GM23338 (cell line): ENCODE measurements around the gene UTS2. TPM values are rescaled to one million over a fixed set of nuclear protein-coding genes. Genes with fewer than 3 reads are reported as not detected.

Experiments used
- ATAC-seq: fragments of 200-7000 bp; cut with Tn5 transposase; 3 replicates; pipeline ENCODE4 v1.9.1; 2020
- DNase-seq: peaks from one replicate; pipeline ENCODE4 v3.0.0-alpha.2; 2015; ENCODE audit warnings: low spot score
- H2AFZ ChIP-seq: fragments of 200-600 bp; sonication (generic); 2 replicates; pipeline ENCODE4 v1.8.0; 2016; ENCODE audit warnings: antibody characterized with exemption, mild to moderate bottlenecking, moderate library complexity
- H3F3A ChIP-seq: fragments of 200-600 bp; sonication (generic); replicated peaks from 2 replicates; pipeline ENCODE4 v1.8.0; 2017; ENCODE audit warnings: antibody characterized with exemption, mixed run types, low read depth
- H3K27ac ChIP-seq: fragments of 200-600 bp; sonication (generic); 2 replicates; pipeline ENCODE4 v1.6.1; 2016; ENCODE audit warnings: low read depth
- H3K27me3 ChIP-seq: fragments of 200-600 bp; sonication (generic); 2 replicates; pipeline ENCODE4 v1.8.0; 2016; ENCODE audit warnings: mild to moderate bottlenecking, mixed run types, moderate library complexity; ENCODE audit not compliant: insufficient read depth
- H3K36me3 ChIP-seq: fragments of 200-600 bp; sonication (generic); 2 replicates; pipeline ENCODE4 v1.8.0; 2016; ENCODE audit warnings: mild to moderate bottlenecking; ENCODE audit not compliant: insufficient read depth
- H3K4me1 ChIP-seq: fragments of 200-600 bp; sonication (generic); 2 replicates; pipeline ENCODE4 v1.8.0; 2016; ENCODE audit warnings: mild to moderate bottlenecking, moderate library complexity; ENCODE audit not compliant: insufficient read depth
- H3K4me2 ChIP-seq: fragments of 200-600 bp; sonication (generic); 2 replicates; pipeline ENCODE4 v1.7.1; 2017; ENCODE audit warnings: mixed run types
- H3K4me3 ChIP-seq: fragments of 200-600 bp; sonication (generic); 2 replicates; pipeline ENCODE4 v1.6.1; 2016; ENCODE audit warnings: mixed run types
- H3K79me2 ChIP-seq: fragments of 200-600 bp; sonication (generic); replicated peaks from 2 replicates; pipeline ENCODE4 v1.8.0; 2017; ENCODE audit warnings: mild to moderate bottlenecking; ENCODE audit not compliant: insufficient read depth
- H3K9me2 ChIP-seq: fragments of 200-600 bp; sonication (generic); 2 replicates; pipeline ENCODE4 v1.8.0; 2017; ENCODE audit not compliant: insufficient read depth
- H4K20me1 ChIP-seq: fragments of 200-600 bp; sonication (generic); replicated peaks from 2 replicates; pipeline ENCODE4 v1.8.0; 2017; ENCODE audit warnings: mild to moderate bottlenecking; ENCODE audit not compliant: insufficient read depth
- H3K27ac Mint-ChIP-seq: 2 replicates; pipeline ENCODE4 v1.8.0; 2020; ENCODE audit warnings: inconsistent platforms, mild to moderate bottlenecking, moderate library complexity, mixed read lengths
- H3K27me3 Mint-ChIP-seq: 3 replicates; pipeline ENCODE4 v1.8.0; 2022; ENCODE audit warnings: low read depth, mild to moderate bottlenecking, moderate library complexity, mixed read lengths, inconsistent platforms; ENCODE audit not compliant: insufficient read depth, poor library complexity
- H3K36me3 Mint-ChIP-seq: 3 replicates; pipeline ENCODE4 v1.8.0; 2021; ENCODE audit warnings: low read depth, mild to moderate bottlenecking, inconsistent platforms, moderate library complexity, mixed read lengths
- H3K4me1 Mint-ChIP-seq: 3 replicates; pipeline ENCODE4 v1.8.0; 2020; ENCODE audit warnings: mild to moderate bottlenecking, inconsistent platforms, mixed read lengths
- H3K4me3 Mint-ChIP-seq: 3 replicates; pipeline ENCODE4 v1.8.0; 2021; ENCODE audit warnings: moderate library complexity, mild to moderate bottlenecking, inconsistent platforms, mixed read lengths
- H3K9me3 Mint-ChIP-seq: 3 replicates; pipeline ENCODE4 v1.8.0; 2020; ENCODE audit warnings: moderate library complexity, mild to moderate bottlenecking, inconsistent platforms, mixed read lengths
- CREB1 ChIP-seq: fragments of 250-450 bp; sonication (Bioruptor Pico); IDR thresholded peaks from 2 replicates; pipeline ENCODE4 v1.5.0; 2020; ENCODE audit warnings: low read depth, mild to moderate bottlenecking, moderate library complexity
- CTCF ChIP-seq, 2 experiments: fragments of 200-600 bp in 1 of 2; sonication (generic) in 1 of 2; conservative IDR thresholded peaks; 2 replicates each; pipeline versions ENCODE4 v1.5.1 to v1.6.1; 2016 to 2017; ENCODE audit warnings: antibody characterized with exemption in 2 of 2, low read depth in 2 of 2, mild to moderate bottlenecking in 2 of 2, moderate library complexity in 1 of 2
- ETS1 ChIP-seq: IDR thresholded peaks from 2 replicates; pipeline ENCODE4 v1.6.1; 2016; ENCODE audit warnings: antibody characterized with exemption
- EZH2 ChIP-seq: fragments of 200-600 bp; sonication (generic); IDR thresholded peaks from one replicate; pipeline ENCODE4 v1.8.0; 2017; ENCODE audit warnings: antibody characterized with exemption, mild to moderate bottlenecking, low read depth; ENCODE audit not compliant: unreplicated experiment
- EZH2phosphoT487 ChIP-seq: fragments of 200-600 bp; sonication (generic); IDR thresholded peaks from one replicate; pipeline ENCODE4 v1.8.1; 2018; ENCODE audit warnings: antibody characterized with exemption; ENCODE audit not compliant: unreplicated experiment
- JUNB ChIP-seq: IDR thresholded peaks from one replicate; pipeline ENCODE4 v1.6.1; 2016; ENCODE audit warnings: antibody characterized with exemption; ENCODE audit not compliant: unreplicated experiment
- NANOG ChIP-seq: IDR thresholded peaks from 2 replicates; pipeline ENCODE4 v1.6.1; 2016; ENCODE audit warnings: antibody characterized with exemption, borderline replicate concordance
- POLR2AphosphoS5 ChIP-seq: IDR thresholded peaks from 2 replicates; pipeline ENCODE4 v1.6.1; 2016; ENCODE audit warnings: antibody characterized with exemption, low read depth
- REST ChIP-seq: IDR thresholded peaks from one replicate; pipeline ENCODE4 v1.6.1; 2018; ENCODE audit warnings: antibody characterized with exemption; ENCODE audit not compliant: unreplicated experiment
- STAT1 ChIP-seq: IDR thresholded peaks from one replicate; pipeline ENCODE4 v1.6.1; 2016; ENCODE audit warnings: antibody characterized with exemption; ENCODE audit not compliant: unreplicated experiment
- ZNF114 ChIP-seq: fragments of 250-450 bp; sonication (Bioruptor Pico); IDR thresholded peaks from 2 replicates; pipeline ENCODE4 v1.5.0; 2020; ENCODE audit warnings: mild to moderate bottlenecking, moderate library complexity
- ZNF331 ChIP-seq: fragments of 250-450 bp; sonication (Bioruptor Pico); IDR thresholded peaks from 2 replicates; pipeline ENCODE4 v1.5.0; 2020; ENCODE audit warnings: low read depth, mild to moderate bottlenecking, moderate library complexity
- ZNF462 ChIP-seq: fragments of 250-450 bp; sonication (Bioruptor Pico); IDR thresholded peaks from 2 replicates; pipeline ENCODE4 v1.5.0; 2020; ENCODE audit warnings: mild to moderate bottlenecking, moderate library complexity
- polyA plus RNA-seq: library from polyadenylated mRNA; unstranded; fragments of >200 nt; fragmentation: Nextera tagmentation; extraction: Ambion mirVana; gene quantifications from 2 replicates; pipeline ENCODE4 v1.2.1, GENCODE V29; 2016
- total RNA-seq: library from RNA; depleted of rRNA; stranded (reverse); fragments of >200 nt; shearing (Covaris generic); gene quantifications from 2 replicates; pipeline ENCODE4 v1.2.3, GENCODE V29; 2014

The UTS2 gene
- total and polyA plus RNA-seq, 2 experiments from 2014 or later: not detected

- Histone ChIP-seq H3K36me3 (peaks cover 38% of the 10 kb centered on the region), H3K4me1 (no peaks in the 10 kb centered on the region), H3K4me3 (no peak overlapping the region), H3K9me2 (no peaks in the 10 kb centered on the region), H3F3A (no peaks in the 10 kb centered on the region), H3K79me2 (no peaks in the 10 kb centered on the region), H3K4me2 (no peak overlapping the region), H3K27me3 (no peaks in the 10 kb centered on the region), H3K27ac (no peak overlapping the region), H2AFZ (no peak overlapping the region), H4K20me1 (no peaks in the 10 kb centered on the region; the same call in 1 of the 2 replicates)
- no peak overlapping the region for H3K4me3 Mint-ChIP-seq
- TF ChIP-seq EZH2 (no peak), ZNF114 (CRISPR knock-in tag) (no peak), CREB1 (CRISPR knock-in tag) (no peak), NANOG (no peak), POLR2AphosphoS5 (no peak), REST (no peak), EZH2phosphoT487 (no peak), ZNF331 (CRISPR knock-in tag) (no peak), ETS1 (no peak), STAT1 (no peak), CTCF (conservative IDR thresholded peaks at IDR 0.05; ENCODE audit: low read depth in 2 of 2) (no peak), ZNF462 (no peak), JUNB (no peak)
- no peak overlapping the region for H3K27ac Mint-ChIP-seq
- ATAC-seq (no peak), DNase-seq (no peak)
- peaks cover 12% of the 10 kb centered on the region; the same call in 2 of the 3 replicates for H3K9me3 Mint-ChIP-seq
- peaks cover 52% of the 10 kb centered on the region for H3K36me3 Mint-ChIP-seq
- H3K4me1 Mint-ChIP-seq: no peaks in the 10 kb centered on the region
- peaks cover 1% of the 10 kb centered on the region for H3K27me3 Mint-ChIP-seq
Measured at GRCh38 chr1:7838714-7839113, 14.2 kb downstream of the UTS2 start.
